Stimulated activated CD4-positive, alpha-beta T cell treated with anti-CD3 and anti-CD28 coated beads, Interleukin-4, amount 100 ng/mL, for 48 hours (primary cell): Measurements from ENCODE around the gene F2RL2.
"Not testable (repeated sequence)": the region's sequence is repeated elsewhere in the genome, so short reads cannot be mapped to it uniquely, and the experiment has no call there.

ENCODE experiments used
- DNase-seq, 2 donors: peaks; one replicate each; pipeline ENCODE4 v3.0.0-alpha.2; 2020; ENCODE audit warnings: low read depth in 2 of 2

Gene F2RL2

DNA sequence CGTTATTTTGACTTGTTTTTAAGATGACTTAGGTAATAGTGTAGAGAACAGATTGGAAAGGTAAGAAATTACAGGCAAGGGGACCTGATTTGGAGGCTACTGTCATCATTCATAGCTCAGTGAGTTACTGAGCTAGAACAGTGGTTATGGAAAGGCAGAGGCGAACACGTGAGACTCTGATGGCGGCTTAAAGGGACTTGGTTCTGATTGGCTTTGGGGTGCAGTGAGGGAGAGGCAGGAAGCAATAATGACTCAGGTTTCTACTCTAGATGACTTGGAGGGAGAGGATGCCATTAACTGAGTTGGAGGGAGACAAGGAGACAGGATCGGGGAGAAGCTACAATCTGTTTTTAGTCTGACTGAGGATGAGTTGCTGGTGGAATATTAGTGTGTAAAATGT lies 3.0 kb downstream of the F2RL2 start:
- no peak for DNase-seq

DNA sequence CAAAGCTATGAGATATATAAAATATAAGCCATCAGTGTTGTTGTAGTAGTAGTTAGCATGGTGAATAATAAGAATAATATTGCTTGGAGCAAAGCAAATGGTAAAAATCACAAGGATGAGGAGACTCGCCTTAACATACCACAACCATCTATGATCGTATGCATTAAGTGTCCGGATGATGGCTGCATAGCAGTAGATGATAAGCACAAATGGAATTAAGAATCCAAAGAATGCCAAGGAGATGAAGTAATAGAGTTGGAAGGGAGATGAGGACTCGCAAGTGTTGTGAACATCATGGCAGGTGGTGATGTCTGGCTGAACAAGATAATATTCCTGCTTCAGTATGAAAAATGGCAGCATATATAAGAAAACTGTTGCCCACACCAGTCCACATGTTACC lies 5.5 kb downstream of the F2RL2 start:
- no peak for DNase-seq

DNA sequence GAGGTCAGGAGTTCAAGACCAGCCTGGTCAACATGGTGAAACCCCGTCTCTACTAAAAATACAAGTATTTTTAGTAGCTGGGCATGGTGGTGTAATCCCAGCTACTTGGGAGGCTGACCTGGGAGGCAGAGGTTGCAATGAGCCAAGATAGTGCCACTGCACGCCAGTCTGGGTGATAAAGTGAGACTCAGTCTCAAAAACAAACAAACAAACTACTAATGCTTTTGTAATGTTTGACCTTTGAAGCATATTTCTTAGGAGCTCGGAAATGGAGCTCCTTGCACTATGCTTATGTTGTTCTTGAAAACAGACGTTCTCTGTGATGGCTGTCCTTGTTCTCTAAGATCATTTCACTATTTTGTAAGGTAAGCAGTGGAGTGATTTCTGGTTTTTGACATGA lies 6.0 kb downstream of the F2RL2 start:
- no peak for DNase-seq

DNA sequence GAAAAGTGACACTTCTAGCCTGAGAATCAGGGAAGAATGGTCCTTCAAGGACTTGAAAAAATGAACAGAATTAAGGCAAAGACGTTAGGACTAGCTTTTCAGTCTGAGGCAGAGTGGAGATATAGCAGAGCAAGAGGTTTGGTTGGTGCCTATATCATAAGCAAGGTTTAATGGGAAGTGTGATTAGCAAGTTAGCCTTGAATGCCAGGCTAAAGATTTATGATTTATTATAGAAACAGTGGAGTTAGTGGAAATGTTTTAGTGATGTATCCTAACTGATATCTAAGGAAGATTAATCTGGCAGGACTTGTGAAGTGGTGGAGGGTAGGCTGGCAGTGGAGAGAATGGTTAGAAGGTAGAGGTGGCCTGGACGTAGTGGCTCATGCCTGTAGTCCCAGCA lies 7.0 kb downstream of the F2RL2 start:
- no peak for DNase-seq

DNA sequence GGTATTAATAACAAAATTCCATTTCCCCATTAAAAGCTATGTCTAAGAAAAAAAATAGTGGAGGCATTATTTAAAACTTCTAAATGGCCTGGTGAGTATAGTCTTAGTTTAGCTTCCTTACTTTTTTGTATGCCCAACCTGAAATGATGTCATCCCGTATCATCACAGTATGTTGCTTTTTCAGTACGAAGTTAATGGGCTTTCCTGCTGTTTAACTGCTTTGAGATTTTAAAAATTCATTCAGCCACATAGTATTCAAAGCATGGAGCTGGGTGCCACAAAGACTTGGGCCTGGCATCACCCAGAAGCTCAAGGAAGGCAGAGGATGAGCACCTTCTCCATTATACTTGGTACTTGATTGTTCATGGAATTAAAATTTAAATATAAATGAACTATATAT lies 7.4 kb downstream of the F2RL2 start:
- no peak for DNase-seq

DNA sequence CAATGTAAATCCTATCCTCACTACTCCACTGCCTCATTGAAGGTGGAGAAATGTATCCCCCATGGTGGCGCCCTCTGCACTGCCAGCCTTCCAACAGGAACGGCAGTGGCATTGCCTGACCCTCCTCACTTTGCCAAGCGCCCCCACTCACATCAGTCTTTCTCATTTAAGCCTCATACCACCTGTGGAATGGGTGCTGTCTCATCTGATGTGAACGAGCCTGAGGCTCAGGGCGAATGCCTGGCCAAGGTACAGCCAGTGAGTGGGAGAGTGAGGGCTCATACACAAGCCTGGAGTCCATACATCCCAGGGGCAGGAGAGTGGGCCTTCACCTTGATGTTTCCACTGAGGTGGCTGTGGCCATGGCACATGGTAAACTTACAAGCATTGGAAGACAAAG lies 10.3 kb downstream of the F2RL2 start:
- no peak for DNase-seq

DNA sequence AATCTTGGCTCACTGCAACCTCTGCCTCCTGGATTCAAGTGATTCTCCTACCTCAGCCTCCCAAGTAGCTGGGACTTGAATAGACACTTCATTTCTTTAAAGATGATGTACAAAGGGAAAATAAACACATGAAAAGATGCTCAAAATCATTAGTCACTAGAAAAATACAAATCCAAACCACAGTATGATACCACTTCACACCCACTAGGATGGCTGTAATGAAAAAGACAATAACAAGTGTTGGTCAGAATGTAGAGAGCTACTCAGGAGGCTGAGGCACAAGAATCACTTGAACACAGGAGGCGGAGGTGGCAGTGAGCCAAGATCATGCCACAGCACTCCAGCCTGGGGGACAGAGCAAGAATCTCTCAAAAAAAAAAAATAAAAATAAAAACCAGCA lies 13.0 kb downstream of the F2RL2 start:
- DNase-seq: no peak

DNA sequence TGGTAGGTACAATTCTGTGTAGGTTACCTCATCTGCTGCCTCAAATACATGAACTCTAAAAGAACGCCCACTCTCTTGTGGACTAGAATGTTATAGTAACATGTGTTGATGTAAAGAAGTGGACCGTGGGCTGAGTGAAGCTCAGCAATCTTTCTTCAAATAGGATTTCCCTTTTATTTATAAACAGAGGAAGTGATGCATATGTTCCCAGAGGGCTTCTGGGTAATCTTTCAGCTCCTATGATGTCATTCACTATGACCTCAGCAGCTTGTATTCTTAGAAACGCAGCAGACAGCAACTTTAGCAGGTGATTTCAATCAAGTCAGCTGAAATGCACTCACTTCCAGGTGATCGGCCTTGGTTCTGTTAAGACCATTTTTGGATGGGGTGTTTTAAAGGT lies 14.4 kb downstream of the F2RL2 start:
- DNase-seq: no peak

DNA sequence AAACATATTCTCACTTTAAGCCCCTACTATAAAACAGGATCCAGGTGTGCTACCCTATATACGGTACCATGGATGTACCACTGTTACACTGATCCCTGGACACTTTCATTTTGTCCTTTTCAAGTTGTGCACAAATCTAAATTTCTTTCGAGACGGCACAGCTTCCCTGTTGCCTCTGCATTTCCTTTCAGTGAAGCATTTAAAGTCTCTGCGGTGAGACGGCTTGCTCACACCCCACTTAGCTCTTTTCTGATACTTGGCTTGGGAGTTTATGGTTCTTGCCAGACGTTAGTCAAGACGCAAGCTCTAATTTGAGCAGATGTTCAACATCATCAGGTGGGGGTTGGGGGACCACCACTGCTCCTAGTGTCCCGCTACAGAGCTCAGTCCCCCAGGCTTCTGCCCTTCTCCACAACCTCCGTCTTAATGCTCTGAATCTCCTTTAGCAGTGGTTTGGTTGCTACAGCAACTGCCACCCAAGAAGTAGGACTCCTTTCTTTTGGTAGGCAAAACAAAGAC lies 15.8 kb downstream of the F2RL2 start:
- DNase-seq: no peak

DNA sequence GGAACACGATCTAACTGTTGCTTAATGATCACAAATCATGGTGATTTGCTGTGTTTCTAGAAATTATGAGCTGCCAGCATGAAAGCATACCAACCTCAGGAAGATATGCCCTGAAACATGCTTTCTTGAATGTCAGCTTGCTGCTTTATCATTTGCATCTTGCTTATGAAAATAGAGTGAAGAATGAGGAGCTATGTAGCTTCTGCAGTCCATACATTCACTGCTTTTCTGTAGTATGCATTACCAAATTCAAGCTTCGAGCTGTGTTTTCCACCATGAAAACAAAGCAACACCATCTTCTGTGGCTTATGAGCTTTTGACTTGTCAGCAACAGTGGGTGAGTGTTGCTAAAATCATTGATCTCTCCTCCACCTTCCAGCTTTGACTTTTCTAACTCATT lies 16.5 kb downstream of the F2RL2 start:
- no peak for DNase-seq

DNA sequence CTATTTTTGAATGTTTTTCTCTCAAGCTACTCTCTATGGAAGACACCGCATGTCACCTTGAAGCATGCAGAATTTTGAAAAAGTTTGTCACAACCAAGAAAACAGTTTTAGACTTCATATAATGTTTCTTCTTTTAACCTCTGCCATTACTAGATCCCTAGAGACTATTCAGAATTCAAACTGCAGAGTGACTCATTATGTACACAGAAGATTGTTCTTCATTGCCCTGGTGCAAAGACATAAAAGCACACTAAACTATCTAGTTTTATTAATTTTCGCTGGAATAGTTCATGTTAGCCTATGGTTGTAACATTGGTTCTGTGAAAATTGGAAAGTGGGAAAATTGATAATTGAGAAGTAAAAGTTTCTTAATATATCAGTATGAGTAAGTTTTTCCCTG lies 18.4 kb downstream of the F2RL2 start:
- no peak for DNase-seq

DNA sequence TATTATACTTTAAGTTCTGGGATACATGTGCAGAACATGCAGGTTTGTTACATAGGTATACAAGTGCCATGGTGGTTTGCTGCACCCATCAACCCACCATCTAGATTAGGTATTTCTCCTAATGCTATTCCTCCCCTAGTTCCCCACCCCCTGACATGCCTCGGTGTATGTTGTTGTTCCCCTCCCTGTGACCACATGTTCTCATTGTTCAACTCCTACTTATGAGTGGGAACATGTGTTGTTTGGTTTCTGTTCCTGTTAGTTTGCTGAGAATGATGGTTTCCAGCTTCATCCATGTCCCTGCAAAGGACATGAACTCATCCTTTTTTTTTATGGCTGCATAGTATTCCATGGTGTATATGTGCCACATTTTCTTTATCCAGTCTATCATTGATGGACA lies 19.2 kb downstream of the F2RL2 start:
- DNase-seq: not testable (repeated sequence)

DNA sequence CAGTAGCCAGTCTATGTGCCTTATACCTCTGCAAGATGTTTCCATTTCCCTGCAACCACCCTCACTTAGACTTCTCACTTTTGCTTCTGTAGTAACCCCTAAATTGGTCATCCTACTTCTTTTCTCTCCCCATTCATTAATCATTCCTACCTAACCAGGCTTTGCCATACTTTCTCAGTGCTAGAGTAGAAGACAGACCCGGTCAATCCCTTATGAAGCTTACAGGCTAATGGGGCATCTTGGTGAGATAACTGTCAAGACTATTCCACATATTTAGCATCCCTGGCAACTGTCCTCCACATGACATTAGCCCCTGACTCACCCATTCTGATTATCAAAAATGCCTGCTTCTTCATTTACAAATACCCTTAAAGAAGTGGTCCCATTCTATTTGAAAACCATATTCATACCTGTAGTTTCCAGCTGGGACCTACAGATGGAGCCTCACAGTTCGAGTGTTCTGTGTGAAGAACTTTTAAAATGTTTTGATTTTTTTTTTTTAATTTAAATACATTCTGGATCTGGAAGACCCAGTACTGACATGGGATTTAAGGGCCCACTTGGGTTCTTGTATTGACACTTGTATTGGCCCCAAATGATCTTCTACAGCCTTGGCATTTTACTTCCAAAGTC lies 21.0 kb downstream of the F2RL2 start:
- no peak for DNase-seq

DNA sequence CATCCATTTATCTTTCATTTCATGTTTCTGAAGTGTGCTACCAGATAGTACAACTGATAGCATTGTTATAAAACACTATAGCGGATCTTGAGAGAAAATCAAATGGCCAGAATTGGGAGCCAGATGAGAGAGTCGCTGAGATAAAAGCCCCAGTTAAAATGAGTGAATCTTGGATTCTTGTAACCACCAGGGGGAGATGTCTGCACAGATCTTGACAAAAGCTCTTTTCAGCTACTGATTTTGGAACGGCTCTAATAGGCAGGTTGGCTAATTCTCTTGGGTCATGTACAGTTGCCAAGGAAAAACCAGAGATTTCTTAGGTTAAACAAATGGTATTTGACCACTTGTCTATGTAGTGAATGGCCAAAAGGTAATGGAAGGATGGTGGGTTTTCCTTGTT lies 21.7 kb downstream of the F2RL2 start:
- no peak for DNase-seq

DNA sequence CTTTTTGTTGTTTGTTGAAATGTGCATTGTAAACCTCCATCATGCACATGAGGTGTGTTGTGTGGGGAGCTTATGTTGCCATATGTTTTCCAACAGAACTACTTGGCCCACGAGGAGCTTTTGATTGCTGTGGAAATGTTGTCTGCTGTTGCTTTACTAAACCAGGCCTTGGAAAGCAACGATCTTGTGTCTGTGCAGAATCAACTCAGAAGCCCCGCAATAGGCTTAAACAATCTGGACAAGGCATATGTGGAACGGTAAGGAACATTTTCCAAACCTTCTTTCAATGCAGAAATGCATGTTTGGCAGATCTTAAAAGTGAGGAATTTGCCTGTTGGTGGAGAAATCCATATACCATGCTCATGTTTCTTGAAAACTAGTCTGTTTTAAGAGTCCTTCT lies 22.5 kb downstream of the F2RL2 start:
- no peak for DNase-seq

DNA sequence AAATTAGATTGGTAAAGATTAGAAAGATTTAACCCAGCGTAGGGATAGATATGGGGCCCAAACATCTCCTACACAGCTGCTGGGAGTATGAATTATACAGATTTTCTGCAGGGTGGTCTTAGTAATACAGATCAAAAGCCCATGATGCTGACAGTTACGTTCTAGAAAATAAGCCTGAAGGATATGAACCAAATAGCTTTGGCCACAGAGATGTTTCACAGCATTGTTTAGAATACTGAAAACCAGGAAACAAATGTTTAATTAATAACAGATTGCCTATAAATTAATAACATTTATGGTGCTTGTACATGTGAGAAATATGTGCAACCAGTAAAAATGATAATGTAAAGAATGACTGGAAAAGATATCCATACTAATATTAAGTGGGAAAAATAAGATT lies 24.7 kb downstream of the F2RL2 start:
- no peak for DNase-seq

DNA sequence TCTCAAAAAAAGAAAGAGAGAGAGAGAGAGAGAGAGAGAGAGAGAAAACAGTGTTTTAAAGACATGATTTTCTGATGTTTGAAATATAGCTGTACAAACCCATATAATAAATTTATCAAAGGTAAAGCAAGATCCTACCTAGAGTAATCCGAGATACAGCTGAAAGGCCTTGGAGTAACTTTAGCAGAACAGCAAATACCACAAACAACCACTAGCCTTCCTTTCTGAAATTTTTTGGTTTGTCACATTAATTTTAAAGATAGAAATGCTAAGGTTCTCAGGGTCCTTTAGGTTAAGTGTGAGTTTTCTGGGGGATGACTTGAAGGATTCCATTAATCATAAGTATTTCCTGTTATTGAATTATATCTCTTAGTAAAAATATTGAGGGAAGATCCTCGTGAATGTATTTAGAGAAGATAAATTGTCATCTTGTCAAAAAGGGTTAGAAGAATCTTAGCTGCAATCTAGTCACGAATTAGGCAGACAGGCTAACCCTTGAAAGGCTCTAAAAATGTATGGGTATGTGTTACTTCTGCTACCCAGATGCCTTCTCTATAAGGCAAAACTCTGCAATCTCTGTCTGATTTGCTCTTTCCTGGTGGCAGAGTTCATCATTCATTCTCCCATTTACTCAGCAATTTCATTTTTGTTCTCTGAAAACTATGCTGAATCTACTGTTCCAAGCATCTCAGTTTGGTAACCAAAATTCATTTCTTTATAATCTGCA lies 27.3 kb downstream of the F2RL2 start:
- DNase-seq: no peak

DNA sequence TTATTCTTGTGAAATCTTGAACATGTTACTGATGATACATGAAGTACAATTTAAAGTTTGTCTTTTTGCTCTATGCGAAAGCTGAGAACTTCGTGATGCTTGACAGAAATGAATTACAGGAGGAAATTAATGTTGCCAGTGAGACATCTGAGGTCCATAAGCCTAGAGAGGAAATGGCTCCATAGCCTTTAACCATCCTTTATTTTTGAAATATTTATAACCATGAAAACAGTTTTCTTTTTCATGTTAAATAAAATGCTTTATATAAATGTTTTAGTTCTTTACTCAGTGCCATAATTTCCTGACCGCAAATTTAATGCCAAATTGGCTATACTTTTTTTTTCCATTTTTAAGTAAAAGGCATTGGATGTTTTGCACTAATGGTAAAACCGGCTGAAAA lies 29.1 kb downstream of the F2RL2 start:
- DNase-seq: no peak

DNA sequence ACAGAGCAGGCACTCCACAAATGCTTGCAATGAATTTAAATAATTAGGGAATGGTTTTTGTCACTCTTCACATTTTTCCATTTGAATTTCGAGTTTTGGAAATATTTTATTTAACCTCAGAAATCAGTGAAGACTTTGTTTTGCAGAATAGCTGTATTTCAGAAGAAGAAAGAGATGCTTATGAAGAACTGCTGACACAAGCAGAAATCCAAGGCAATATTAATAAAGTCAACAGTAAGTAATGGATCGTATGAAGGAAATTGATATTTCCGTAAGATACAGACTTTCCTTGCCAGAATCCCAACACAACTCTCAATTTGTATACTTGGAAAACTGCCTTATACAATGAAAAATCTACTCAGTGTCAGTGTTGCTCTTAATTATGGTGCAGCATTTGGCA lies 30.5 kb downstream of the F2RL2 start:
- no peak for DNase-seq

DNA sequence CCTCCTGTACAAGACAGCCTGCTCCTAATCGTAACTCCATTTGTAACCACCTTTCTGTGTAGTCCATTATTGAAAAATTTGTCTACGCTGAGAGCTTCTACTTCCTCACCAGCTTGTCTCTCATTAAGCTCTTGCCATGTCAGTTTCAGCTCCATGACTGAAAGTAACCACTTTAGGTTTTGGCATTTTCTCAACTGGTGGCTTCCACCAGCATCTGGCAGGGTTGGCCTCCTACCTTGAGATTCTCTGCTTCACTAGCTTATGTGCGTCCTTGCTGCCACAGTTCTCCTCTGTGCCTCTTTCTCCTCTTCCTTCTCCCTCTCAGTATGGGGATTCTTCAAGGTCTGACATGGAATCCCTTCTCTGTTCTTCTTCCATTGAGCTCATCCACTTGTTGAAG lies 31.8 kb downstream of the F2RL2 start:
- no peak for DNase-seq

DNA sequence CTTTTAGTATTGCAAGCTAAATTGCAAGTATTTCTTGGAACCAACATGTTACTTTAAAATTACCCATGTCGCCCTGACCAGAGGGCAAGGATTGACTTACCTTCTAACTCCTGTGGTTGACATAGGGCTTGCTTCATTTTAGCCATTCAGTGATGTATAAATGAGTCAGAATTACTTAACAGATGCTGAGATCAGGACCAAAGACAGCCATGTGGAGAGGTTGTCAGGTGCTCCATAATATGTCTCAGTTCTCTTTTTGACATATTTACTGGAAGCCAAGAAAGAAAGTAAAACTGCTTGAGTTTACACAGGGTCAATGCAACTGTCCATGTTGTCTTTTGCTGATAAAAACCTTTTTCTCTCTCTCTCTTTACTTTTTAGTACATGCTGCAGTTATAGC lies 33.2 kb downstream of the F2RL2 start:
- DNase-seq: no peak

DNA sequence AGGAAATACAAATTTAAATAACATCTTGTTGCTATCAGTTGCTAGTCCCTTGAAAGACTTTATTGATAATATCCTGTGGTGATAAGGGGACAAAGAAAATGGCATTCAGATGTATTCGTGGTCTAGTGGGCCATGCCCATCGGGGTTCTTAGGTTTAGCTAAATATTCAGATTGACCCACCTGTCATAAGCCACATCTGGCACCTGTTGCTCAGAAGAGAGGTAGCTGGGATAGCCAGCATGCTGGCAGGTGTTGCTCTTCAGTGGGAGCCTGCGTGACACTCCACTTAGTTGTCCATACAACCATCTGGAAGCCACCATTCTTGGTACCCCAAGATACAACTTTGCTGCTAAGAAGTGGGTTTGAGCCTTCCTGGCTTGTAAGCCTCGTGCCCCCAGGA lies 36.7 kb downstream of the F2RL2 start:
- no peak for DNase-seq

DNA sequence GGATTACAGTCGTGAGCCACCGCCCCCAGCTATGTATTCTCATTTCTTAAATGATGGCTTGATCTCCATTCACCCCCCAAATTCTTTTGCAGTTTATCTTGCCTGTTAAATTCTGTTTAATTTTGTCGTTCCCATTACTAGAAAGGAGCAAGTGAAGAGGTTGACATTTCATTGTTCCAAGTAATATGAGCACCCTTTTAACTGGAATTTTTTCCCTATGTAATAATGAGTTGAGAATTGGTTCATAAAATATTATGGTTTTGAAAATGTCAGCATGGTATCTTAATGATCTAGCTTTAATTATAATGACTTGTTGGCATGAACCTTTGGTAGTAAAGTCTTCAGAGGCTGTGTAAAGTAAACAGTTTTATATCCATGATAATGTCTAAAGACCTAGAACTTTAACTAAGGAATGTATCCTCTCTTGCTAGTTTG lies 37.4 kb downstream of the F2RL2 start:
- DNase-seq: no peak
